CD4-positive, alpha-beta memory T cell (primary cell): Measurements from ENCODE around the gene KRTAP5-5. TPM values are rescaled to one million over a fixed set of nuclear protein-coding genes. Genes with fewer than 3 reads are reported as not detected.
"Not testable (repeated sequence)": the region's sequence is repeated elsewhere in the genome, so short reads cannot be mapped to it uniquely, and the experiment has no call there.

Source experiments
- CTCF ChIA-PET: fragments of 350-600 bp; sonication (Branson Sonifier 250); formaldehyde crosslinking; loops from one replicate; lab custom pipeline; 2021; ENCODE audit warnings: inconsistent platforms; ENCODE audit not compliant: partially characterized antibody; lab: Charles Lee
- POLR2A ChIA-PET: fragments of 350-600 bp; sonication (Branson Sonifier 250); formaldehyde crosslinking; loops from one replicate; lab custom pipeline; 2021; ENCODE audit not compliant: partially characterized antibody; lab: Charles Lee
- DNase-seq, 5 donors: peaks; one replicate each; pipeline versions ENCODE4 v3.0.0 to v3.0.0-alpha.2; 2020 to 2022; ENCODE audit warnings: mixed read lengths in 1 of 5
- H3K27ac ChIP-seq: one replicate; pipeline ENCODE4 v1.7.0; 2013; ENCODE audit warnings: low read depth, low read length
- H3K27me3 ChIP-seq: 2 replicates; pipeline ENCODE4 v1.7.0; 2013; ENCODE audit warnings: mild to moderate bottlenecking, low read length, moderate library complexity; ENCODE audit not compliant: insufficient read depth
- H3K36me3 ChIP-seq: 2 replicates; pipeline ENCODE4 v1.7.0; 2013; ENCODE audit warnings: mild to moderate bottlenecking, low read length, moderate library complexity; ENCODE audit not compliant: insufficient read depth
- H3K4me1 ChIP-seq: 2 replicates; pipeline ENCODE4 v1.7.0; 2013; ENCODE audit warnings: mild to moderate bottlenecking, low read length, moderate library complexity; ENCODE audit not compliant: insufficient read depth
- H3K4me3 ChIP-seq, 2 donors: one replicate each; pipeline ENCODE4 v1.7.0; 2013; ENCODE audit warnings: low read length in 2 of 2, mild to moderate bottlenecking in 1 of 2
- H3K9me3 ChIP-seq, 2 donors: one replicate each; pipeline ENCODE4 v1.7.0; 2013; ENCODE audit warnings: low read length in 2 of 2, control low read depth in 1 of 2; ENCODE audit not compliant: control insufficient read depth in 1 of 2
- H3K27ac Mint-ChIP-seq, 7 donors: one replicate each; pipeline ENCODE4 v1.8.0; 2020 to 2021; ENCODE audit warnings: mixed read lengths in 7 of 7, mild to moderate bottlenecking in 6 of 7, inconsistent platforms in 3 of 7, moderate library complexity in 3 of 7
- H3K27me3 Mint-ChIP-seq, 2 donors: one replicate each; pipeline ENCODE4 v1.8.0; 2020 to 2021; ENCODE audit warnings: mixed read lengths in 2 of 2
- H3K36me3 Mint-ChIP-seq, 2 donors: one replicate each; pipeline ENCODE4 v1.8.0; 2020 to 2021; ENCODE audit warnings: mixed read lengths in 2 of 2, inconsistent platforms in 1 of 2, mild to moderate bottlenecking in 1 of 2
- H3K4me1 Mint-ChIP-seq, 4 donors: one replicate each; pipeline ENCODE4 v1.8.0; 2020 to 2021; ENCODE audit warnings: mixed read lengths in 4 of 4, mild to moderate bottlenecking in 1 of 4
- H3K4me3 Mint-ChIP-seq, 8 donors: one replicate each; pipeline ENCODE4 v1.8.0; 2020 to 2021; ENCODE audit warnings: mixed read lengths in 8 of 8, mild to moderate bottlenecking in 7 of 8, moderate library complexity in 6 of 8, inconsistent platforms in 3 of 8
- H3K9me3 Mint-ChIP-seq, 8 donors: one replicate each; pipeline ENCODE4 v1.8.0; 2020 to 2021; ENCODE audit warnings: mixed read lengths in 8 of 8, mild to moderate bottlenecking in 5 of 8, inconsistent platforms in 3 of 8, moderate library complexity in 1 of 8
- intact Hi-C: fragments of 100-400 bp; cut with micrococcal nuclease; formaldehyde crosslinking; loops from one replicate; pipeline ENCODE4 v1.15.1; 2023
- polyA plus RNA-seq, 2 donors: library from polyadenylated mRNA; unstranded; fragments of 300-500 nt; fragmentation: Illumina TruSeq; gene quantifications; one replicate each; pipeline ENCODE4 v1.2.3, GENCODE V29; 2021
- total RNA-seq, 2 experiments: library from RNA; stranded (reverse); gene quantifications; one replicate each; pipeline ENCODE4 v1.2.3, GENCODE V29; 2021

KRTAP5-5 gene
- total and polyA plus RNA-seq, 4 experiments from 2014 or later: not detected

GRCh38 chr11:1589996-1590395 is 39.6 kb upstream of the KRTAP5-5 start:
- H3K27me3 Mint-ChIP-seq: peaks cover 1 to 2% of the 10 kb centered on the region in 2 donors
- peaks cover 19 to 35% (median 28%) of the 10 kb centered on the region in 4 donors for H3K4me1 Mint-ChIP-seq
- Histone ChIP-seq H3K4me1 (peaks cover 30% of the 10 kb centered on the region), H3K4me3 (no peak overlapping the region), H3K27ac (no peak overlapping the region), H3K36me3 (no peaks in the 10 kb centered on the region), H3K9me3 (no peaks in the 10 kb centered on the region), H3K27me3 (no peaks in the 10 kb centered on the region)
- peak overlapping the region in 6 of 8 donors; percentile 13 to 59 (median 30) for H3K4me3 Mint-ChIP-seq
- peaks cover 0 to 6% (median 0%) of the 10 kb centered on the region in 8 donors for H3K9me3 Mint-ChIP-seq
- peak overlapping the region in 5 of 7 donors; percentile 22 to 88 (median 74) for H3K27ac Mint-ChIP-seq
- CTCF ChIA-PET: interaction anchor here (1.2 to 4.3 kb wide), 4 partner anchors 8 to 39 kb away, joined by 3 to 49 read pairs (median 12); no protein-coding TSS in a partner anchor
- intact Hi-C loops: loop anchor here (1.0 kb wide), 2 partner anchors 16 kb away; no protein-coding TSS in a partner anchor
- POLR2A ChIA-PET: interaction anchor here (1.0 to 4.9 kb wide), 2 partner anchors 16 to 17 kb away, joined by 3 to 72 read pairs; partner anchors contain the start of gene DUSP8
- H3K36me3 Mint-ChIP-seq: no peaks in the 10 kb centered on the region
- no peak for DNase-seq

- CTCF ChIA-PET: no interaction called here
Observed at GRCh38 chr11:1592628-1593027, 36.9 kb upstream of the KRTAP5-5 start.

GRCh38 chr11:1595994-1596575 is 33.5 kb upstream of the KRTAP5-5 start:
- CTCF ChIA-PET: interaction anchor here (0.7 to 6.4 kb wide), 13 partner anchors 10 to 210 kb away, joined by 3 to 53 read pairs (median 4); partner anchors contain the start of genes KRTAP5-1 and KRTAP5-5
- POLR2A ChIA-PET: interaction anchor here (1.0 kb wide), 1 partner anchor 9 kb away, joined by 4 read pairs; no protein-coding TSS in a partner anchor
- not testable (repeated sequence) for H3K27me3 ChIP-seq, H3K36me3 ChIP-seq, H3K9me3 Mint-ChIP-seq, H3K4me3 Mint-ChIP-seq, DNase-seq, H3K9me3 ChIP-seq, H3K4me1 ChIP-seq, H3K27ac ChIP-seq, H3K36me3 Mint-ChIP-seq, H3K4me3 ChIP-seq
- peaks cover 8 to 14% of the 10 kb centered on the region in 2 donors for H3K27me3 Mint-ChIP-seq
- H3K27ac Mint-ChIP-seq: peak overlapping the region in 1 of 7 donors; percentile 18
- peaks cover 11 to 30% (median 13%) of the 10 kb centered on the region in 4 donors for H3K4me1 Mint-ChIP-seq
- intact Hi-C loops: loop anchor here (2.0 kb wide), 1 partner anchor 33 kb away; the partner anchor contains the start of gene KRTAP5-5

More at GRCh38 chr11:1592628-1593027, 36.9 kb upstream of the KRTAP5-5 start:
- intact Hi-C loops: no loop called here
- H3K4me3 Mint-ChIP-seq: no peak overlapping the region
- H3K27me3 ChIP-seq: no peaks in the 10 kb centered on the region
- H3K9me3 ChIP-seq: no peaks in the 10 kb centered on the region
- POLR2A ChIA-PET: no interaction called here
- H3K4me1 Mint-ChIP-seq: peaks cover 21 to 39% (median 31%) of the 10 kb centered on the region in 4 donors
- H3K4me1 ChIP-seq: peaks cover 25% of the 10 kb centered on the region
- no peak overlapping the region for H3K27ac ChIP-seq
- H3K36me3 ChIP-seq: no peaks in the 10 kb centered on the region
- DNase-seq: no peak
- H3K27me3 Mint-ChIP-seq: peaks cover 2 to 6% of the 10 kb centered on the region in 2 donors
- no peaks in the 10 kb centered on the region for H3K36me3 Mint-ChIP-seq
- peak overlapping the region in 2 of 7 donors; percentile 27 to 52 for H3K27ac Mint-ChIP-seq
- H3K4me3 ChIP-seq: no peak overlapping the region
- H3K9me3 Mint-ChIP-seq: peaks cover 0 to 6% (median 0%) of the 10 kb centered on the region in 8 donors

- H3K27me3 ChIP-seq, H3K4me3 Mint-ChIP-seq, H3K4me1 ChIP-seq, DNase-seq, H3K4me3 ChIP-seq, H3K36me3 Mint-ChIP-seq, H3K9me3 ChIP-seq, H3K36me3 ChIP-seq, H3K9me3 Mint-ChIP-seq, intact Hi-C loops, H3K27ac ChIP-seq: not testable (repeated sequence)
- H3K4me1 Mint-ChIP-seq: peaks cover 11 to 30% (median 13%) of the 10 kb centered on the region in 4 donors
- ChIA-PET POLR2A (interaction anchor here (1.0 kb wide), 1 partner anchor 9 kb away, joined by 4 read pairs; no protein-coding TSS in a partner anchor), CTCF (interaction anchor here (0.7 to 6.4 kb wide), 6 partner anchors 9 to 41 kb away, joined by 3 to 53 read pairs (median 8); partner anchors contain the start of genes KRTAP5-3 and KRTAP5-5)
- H3K27ac Mint-ChIP-seq: peak overlapping the region in 1 of 7 donors; percentile 18
- peaks cover 8 to 14% of the 10 kb centered on the region in 2 donors for H3K27me3 Mint-ChIP-seq
Observed at GRCh38 chr11:1596576-1597121, 32.9 kb upstream of the KRTAP5-5 start.

- H3K4me3 ChIP-seq: no peak overlapping the region
- no peak overlapping the region for H3K27ac ChIP-seq
- Mint-ChIP-seq H3K27ac (no peak overlapping the region), H3K9me3 (no peaks in the 10 kb centered on the region), H3K4me1 (peaks cover 11 to 30% (median 13%) of the 10 kb centered on the region in 4 donors), H3K36me3 (no peaks in the 10 kb centered on the region), H3K4me3 (no peak overlapping the region), H3K27me3 (peaks cover 9 to 15% of the 10 kb centered on the region in 2 donors)
- H3K27me3 ChIP-seq: no peaks in the 10 kb centered on the region
- ChIA-PET CTCF (interaction anchor here (0.9 to 6.4 kb wide), 4 partner anchors 11 to 42 kb away, joined by 3 to 53 read pairs (median 4); partner anchors contain the start of genes KRTAP5-3 and KRTAP5-5), POLR2A (interaction anchor here (1.0 kb wide), 1 partner anchor 8 kb away, joined by 4 read pairs; no protein-coding TSS in a partner anchor)
- H3K36me3 ChIP-seq: no peaks in the 10 kb centered on the region
- H3K4me1 ChIP-seq: no peaks in the 10 kb centered on the region
- no peak for DNase-seq
- intact Hi-C loops: no loop called here
- no peaks in the 10 kb centered on the region for H3K9me3 ChIP-seq
Observed at GRCh38 chr11:1597331-1597993, 32.1 kb upstream of the KRTAP5-5 start.

- no peaks in the 10 kb centered on the region for H3K27me3 ChIP-seq
- Mint-ChIP-seq H3K9me3 (no peaks in the 10 kb centered on the region), H3K27me3 (peaks cover 9 to 15% of the 10 kb centered on the region in 2 donors), H3K4me3 (peak within 1 kb of the TSS in 4 of 8 donors; percentile 1 to 48 (median 15)), H3K36me3 (no peaks in the 10 kb centered on the region), H3K27ac (peak within 1 kb of the TSS in 3 of 7 donors; percentile 8 to 65 (median 19)), H3K4me1 (peaks cover 11 to 30% (median 13%) of the 10 kb centered on the region in 4 donors)
- CTCF ChIA-PET: interaction anchor here (0.6 to 6.4 kb wide), 3 partner anchors 10 to 42 kb away, joined by 3 to 53 read pairs (median 3); partner anchors contain the start of genes KRTAP5-3 and KRTAP5-5
- no peaks in the 10 kb centered on the region for H3K4me1 ChIP-seq
- H3K36me3 ChIP-seq: no peaks in the 10 kb centered on the region
- DNase-seq: no peak
- intact Hi-C loops: no loop called here
- no peak within 1 kb of the TSS for H3K4me3 ChIP-seq
- no peaks in the 10 kb centered on the region for H3K9me3 ChIP-seq
- POLR2A ChIA-PET: interaction anchor here (1.6 kb wide), 1 partner anchor 9 kb away, joined by 4 read pairs; no protein-coding TSS in a partner anchor
- no peak within 1 kb of the TSS for H3K27ac ChIP-seq
Observed at GRCh38 chr11:1597994-1598380, 31.6 kb upstream of the KRTAP5-5 start, which contains the start of gene KRTAP5-2. KRTAP5-2 (minus strand) TSS chr11:1598294; CDS start chr11:1598250, 44 bp downstream.
